Measurements from ENCODE around the gene OTOA.
"Not testable (repeated sequence)": the region's sequence is repeated elsewhere in the genome, so short reads cannot be mapped to it uniquely, and the experiment has no call there.

OTOA gene

GRCh38 chr16:21641916-21642315, 21.9 kb upstream of the OTOA start:
- DNase-seq (ENCODE audit: low spot score) = no peak

GRCh38 chr16:21642861-21643260, 20.9 kb upstream of the OTOA start:
- DNase-seq (ENCODE audit: low spot score) = no peak

- DNase-seq (ENCODE audit: low spot score) = no peak
Observed at GRCh38 chr16:21643785-21644184, 20.0 kb upstream of the OTOA start.

- no peak for DNase-seq (ENCODE audit: low spot score)
Observed at GRCh38 chr16:21644674-21645073, 19.1 kb upstream of the OTOA start.

GRCh38 chr16:21645261-21645721, 18.5 kb upstream of the OTOA start:
- DNase-seq (ENCODE audit: low spot score) = peak; percentile 25

GRCh38 chr16:21646091-21646490, 17.7 kb upstream of the OTOA start:
- no peak for DNase-seq (ENCODE audit: low spot score)

- DNase-seq (ENCODE audit: low spot score) = no peak
Observed at GRCh38 chr16:21646721-21647561, 16.8 kb upstream of the OTOA start.

- no peak for DNase-seq (ENCODE audit: low spot score)
Observed at GRCh38 chr16:21647562-21648164, 16.1 kb upstream of the OTOA start.

- not testable (repeated sequence) for DNase-seq (ENCODE audit: low spot score)
Observed at GRCh38 chr16:21649826-21650406, 13.9 kb upstream of the OTOA start.

GRCh38 chr16:21650521-21650920, 13.2 kb upstream of the OTOA start:
- DNase-seq (ENCODE audit: low spot score) = no peak

GRCh38 chr16:21651515-21651914, 12.3 kb upstream of the OTOA start:
- no peak for DNase-seq (ENCODE audit: low spot score)

- no peak for DNase-seq (ENCODE audit: low spot score)
Observed at GRCh38 chr16:21652453-21652852, 11.3 kb upstream of the OTOA start, which contains the start of gene IGSF6. TSS of gene IGSF6 (minus strand) at chr16:21652608. CDS start at chr16:21652598, 10 bp downstream.

GRCh38 chr16:21653571-21653970, 10.2 kb upstream of the OTOA start:
- DNase-seq (ENCODE audit: low spot score) = no peak

- DNase-seq (ENCODE audit: low spot score) = no peak
Observed at GRCh38 chr16:21654466-21654865, 9.3 kb upstream of the OTOA start.

- no peak for DNase-seq (ENCODE audit: low spot score)
Observed at GRCh38 chr16:21654881-21655280, 8.9 kb upstream of the OTOA start.

- DNase-seq (ENCODE audit: low spot score) = peak; percentile 76
Observed at GRCh38 chr16:21656795-21657768, 6.7 kb upstream of the OTOA start.

GRCh38 chr16:21659124-21659523, 4.6 kb upstream of the OTOA start:
- no peak for DNase-seq (ENCODE audit: low spot score)

- no peak for DNase-seq (ENCODE audit: low spot score)
Observed at GRCh38 chr16:21664801-21665492, 1.2 kb downstream of the OTOA start.

GRCh38 chr16:21666772-21667171, 3.0 kb downstream of the OTOA start:
- no peak for DNase-seq (ENCODE audit: low spot score)

- DNase-seq (ENCODE audit: low spot score) = no peak
Observed at GRCh38 chr16:21667575-21667974, 3.8 kb downstream of the OTOA start.

GRCh38 chr16:21673469-21673868, 9.7 kb downstream of the OTOA start:
- DNase-seq (ENCODE audit: low spot score) = no peak
